AG09309 (cell line): ENCODE results near the gene FRMD4A.
"Not testable (repeated sequence)": the region's sequence is repeated elsewhere in the genome, so short reads cannot be mapped to it uniquely, and the experiment has no call there.

ENCODE experiments used
- DNase-seq: peaks from one replicate; pipeline ENCODE4 v3.0.0-alpha.2; 2010; ENCODE audit warnings: low read depth
- H3K4me3 ChIP-seq: 2 replicates; pipeline ENCODE4 v1.5.1; 2011; ENCODE audit warnings: mild to moderate bottlenecking, low read depth, low read length, moderate library complexity; ENCODE audit not compliant: control insufficient read depth
- TF ChIP-seq, protein P1 (sequence below): IDR thresholded peaks from 2 replicates; pipeline ENCODE4 v1.5.1; 2011; ENCODE audit warnings: mild to moderate bottlenecking, low read depth, low read length, inconsistent platforms; ENCODE audit not compliant: insufficient read depth, control insufficient read depth; ENCODE audit errors: missing control alignments

The FRMD4A gene

DNA sequence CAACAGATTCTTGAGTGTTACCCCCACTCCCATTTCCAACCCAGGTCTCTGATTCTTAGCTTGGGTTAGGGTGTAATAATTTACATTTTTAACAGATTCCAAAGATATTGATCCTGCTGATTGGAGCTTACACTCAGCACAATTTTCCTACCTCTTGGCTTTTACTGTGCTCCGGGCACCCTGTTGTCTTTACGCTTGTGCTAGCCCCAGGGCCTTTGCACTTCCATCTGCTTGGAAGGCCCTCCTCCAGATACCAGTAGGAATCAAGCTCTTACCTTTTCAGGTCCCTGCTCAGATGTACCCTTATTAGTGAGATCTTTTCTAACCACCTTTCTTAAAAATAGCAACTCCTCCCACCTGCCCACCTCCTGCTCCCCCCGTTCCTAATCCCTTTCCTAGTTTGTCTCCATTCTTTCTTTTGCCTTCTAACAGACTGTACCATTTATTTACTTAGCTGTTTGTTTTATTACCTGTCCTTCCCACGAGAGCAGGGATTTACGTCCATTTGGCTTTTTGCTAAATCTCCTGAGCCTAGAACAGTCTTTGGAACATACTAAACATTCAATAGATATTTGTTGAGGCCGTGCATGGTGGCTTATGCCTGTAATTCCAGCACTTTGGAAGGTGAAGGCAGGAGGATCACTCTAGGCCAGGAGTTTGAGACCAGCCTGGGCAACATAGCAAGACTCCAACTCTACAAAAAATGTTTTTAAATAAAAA is 427.7 kb downstream of the FRMD4A start:
- H3K4me3 ChIP-seq = no peak overlapping the region

DNA sequence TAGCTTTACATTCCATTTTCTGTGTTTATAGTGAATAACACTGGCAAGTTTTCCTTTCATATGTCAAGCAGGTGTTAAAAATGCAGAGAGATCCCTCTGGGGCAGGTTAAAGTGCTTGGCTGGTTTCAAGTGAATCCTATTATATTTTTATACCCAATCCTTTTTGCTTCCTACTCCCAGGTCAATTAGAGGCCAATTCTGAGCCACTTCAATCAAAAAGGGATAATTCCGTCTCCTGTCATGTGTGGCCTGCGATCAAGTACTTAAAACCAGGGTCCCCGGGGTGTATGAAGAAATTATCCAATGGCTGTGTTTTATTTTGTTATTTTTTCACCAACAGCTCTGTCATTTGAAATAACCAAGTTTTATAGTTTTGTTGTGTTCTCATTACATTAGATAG is 430.8 kb downstream of the FRMD4A start:
- TF ChIP-seq, protein P1, sequence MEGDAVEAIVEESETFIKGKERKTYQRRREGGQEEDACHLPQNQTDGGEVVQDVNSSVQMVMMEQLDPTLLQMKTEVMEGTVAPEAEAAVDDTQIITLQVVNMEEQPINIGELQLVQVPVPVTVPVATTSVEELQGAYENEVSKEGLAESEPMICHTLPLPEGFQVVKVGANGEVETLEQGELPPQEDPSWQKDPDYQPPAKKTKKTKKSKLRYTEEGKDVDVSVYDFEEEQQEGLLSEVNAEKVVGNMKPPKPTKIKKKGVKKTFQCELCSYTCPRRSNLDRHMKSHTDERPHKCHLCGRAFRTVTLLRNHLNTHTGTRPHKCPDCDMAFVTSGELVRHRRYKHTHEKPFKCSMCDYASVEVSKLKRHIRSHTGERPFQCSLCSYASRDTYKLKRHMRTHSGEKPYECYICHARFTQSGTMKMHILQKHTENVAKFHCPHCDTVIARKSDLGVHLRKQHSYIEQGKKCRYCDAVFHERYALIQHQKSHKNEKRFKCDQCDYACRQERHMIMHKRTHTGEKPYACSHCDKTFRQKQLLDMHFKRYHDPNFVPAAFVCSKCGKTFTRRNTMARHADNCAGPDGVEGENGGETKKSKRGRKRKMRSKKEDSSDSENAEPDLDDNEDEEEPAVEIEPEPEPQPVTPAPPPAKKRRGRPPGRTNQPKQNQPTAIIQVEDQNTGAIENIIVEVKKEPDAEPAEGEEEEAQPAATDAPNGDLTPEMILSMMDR = no peak
- DNase-seq = no peak
- no peak overlapping the region for H3K4me3 ChIP-seq

More for the DNA sequence above, 427.7 kb downstream of the FRMD4A start:
- DNase-seq = no peak
- TF ChIP-seq, protein P1 = no peak

DNA sequence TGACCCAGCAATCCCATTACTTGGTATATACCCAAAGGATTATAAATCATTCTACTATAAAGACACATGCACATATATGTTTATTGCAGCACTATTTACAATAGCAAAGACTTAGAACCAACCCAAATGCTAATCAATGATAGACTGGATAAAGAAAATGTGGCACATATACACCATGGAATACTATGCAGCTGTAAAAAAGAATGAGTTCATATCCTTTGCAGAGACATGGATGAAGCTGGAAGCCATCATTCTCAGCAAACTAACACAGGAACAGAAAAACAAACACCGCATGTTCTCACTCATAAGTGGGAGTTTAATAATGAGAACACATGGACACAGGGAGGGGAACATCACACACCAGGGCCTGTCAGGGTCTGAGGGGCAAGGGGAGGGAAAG is 434.6 kb downstream of the FRMD4A start:
- not testable (repeated sequence) for DNase-seq, H3K4me3 ChIP-seq

DNA sequence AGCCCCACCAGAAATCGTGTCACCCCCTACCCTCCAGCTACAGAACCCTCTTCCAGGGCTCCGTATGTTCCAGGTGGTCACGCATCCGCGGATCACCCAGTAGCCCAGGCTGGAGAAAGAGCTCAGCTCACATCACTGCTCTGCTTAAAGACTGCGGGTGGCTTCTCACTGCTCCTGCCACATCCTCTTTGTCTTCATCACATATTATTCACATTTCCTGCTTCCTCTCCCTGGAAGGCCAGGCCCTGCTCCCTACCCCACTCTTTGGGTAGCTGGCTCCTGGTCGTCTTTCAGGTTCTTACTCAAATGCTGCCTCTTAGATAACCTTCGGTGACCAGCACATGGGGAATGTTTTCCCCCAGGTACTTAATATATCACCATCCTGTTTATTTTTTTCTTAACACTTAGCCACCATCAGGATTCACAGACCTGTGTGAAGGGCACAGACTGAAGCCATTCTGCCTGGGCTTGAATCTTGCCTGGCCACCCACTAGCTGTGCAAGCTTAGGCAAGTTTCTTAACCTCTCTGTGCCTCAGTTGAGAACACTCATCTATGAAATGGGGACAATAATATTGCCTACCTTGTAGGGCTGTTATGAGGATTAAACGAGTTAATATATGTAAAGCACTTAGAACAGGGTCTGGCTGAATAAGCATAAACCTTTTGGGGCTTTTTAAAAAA is 436.2 kb downstream of the FRMD4A start:
- H3K4me3 ChIP-seq = no peak overlapping the region
- TF ChIP-seq, protein P1 = no peak
- no peak for DNase-seq

DNA sequence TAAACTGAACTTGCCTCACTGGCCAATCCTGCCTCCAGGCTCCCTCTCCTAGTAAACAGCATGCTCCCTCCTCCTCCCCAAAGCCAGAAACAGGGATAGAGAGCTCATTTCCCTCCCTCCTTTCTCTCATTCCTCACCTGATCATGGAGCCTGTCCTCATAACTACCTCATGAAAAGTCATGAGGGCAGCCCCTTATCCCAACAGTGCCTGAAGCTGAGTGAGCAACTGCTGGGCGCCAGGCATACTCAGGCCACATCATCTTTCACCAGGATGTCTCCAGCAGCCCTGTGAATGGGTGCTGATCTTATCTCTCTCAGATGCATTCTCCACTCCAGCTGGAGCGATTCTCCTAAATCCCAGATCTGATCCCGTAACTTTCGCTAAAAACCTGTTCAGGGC is 436.8 kb downstream of the FRMD4A start:
- H3K4me3 ChIP-seq = no peak overlapping the region
- TF ChIP-seq, protein P1 = no peak
- no peak for DNase-seq

DNA sequence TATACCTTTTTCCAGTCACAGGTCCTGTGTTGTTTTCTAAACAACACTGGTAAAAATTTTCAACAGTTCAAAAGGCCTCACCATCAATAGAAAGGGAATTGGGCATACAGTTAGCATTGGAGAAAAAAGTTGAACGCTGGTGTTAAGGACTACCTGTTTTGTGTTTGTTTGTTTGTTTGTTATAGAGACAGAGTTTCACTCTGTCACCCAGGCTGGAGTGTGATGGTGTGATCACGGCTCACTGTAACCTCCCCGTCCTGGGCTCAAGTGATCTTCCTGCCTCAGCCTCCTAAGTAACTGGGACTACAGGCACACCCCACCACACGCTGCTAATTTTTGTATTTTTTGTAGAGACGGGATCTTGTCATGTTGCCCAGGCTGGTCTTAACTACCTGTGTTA is 437.9 kb downstream of the FRMD4A start:
- no peak for DNase-seq
- H3K4me3 ChIP-seq = no peak overlapping the region
- TF ChIP-seq, protein P1 = no peak

DNA sequence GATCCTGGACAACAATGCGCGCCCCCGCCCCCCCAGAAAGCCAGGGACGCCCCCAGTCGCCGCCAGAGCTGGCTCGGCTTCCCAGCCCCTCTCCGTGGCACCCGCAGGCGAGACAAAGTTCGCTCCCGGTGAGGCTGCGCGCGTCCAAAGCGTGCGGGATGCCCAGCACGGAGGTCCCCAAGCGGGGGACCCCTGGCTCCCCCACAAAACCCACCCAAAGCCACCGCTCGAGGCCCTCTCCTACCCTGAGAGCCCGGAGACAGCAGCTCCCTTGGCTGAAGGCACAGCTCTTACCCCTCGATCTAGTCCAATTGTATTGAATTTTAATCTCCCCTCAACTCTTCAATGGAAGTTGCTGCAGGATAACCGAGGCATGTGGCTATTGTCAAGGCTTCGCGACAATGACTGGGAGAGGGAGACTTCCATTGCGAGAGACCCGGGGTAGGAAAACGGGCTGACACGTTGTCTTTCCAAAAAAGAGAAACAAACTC is 438.7 kb downstream of the FRMD4A start:
- TF ChIP-seq, protein P1 = no peak

More for the DNA sequence above, 438.7 kb downstream of the FRMD4A start:
- DNase-seq = no peak
- peak overlapping the region; percentile 35 for H3K4me3 ChIP-seq
